ENCODE results near the gene MUC13. TPM values are rescaled to one million over a fixed set of nuclear protein-coding genes. Genes with fewer than 3 reads are reported as not detected.
A peak's percentile ranks its signal among the peaks of the same experiment; 100 is the strongest.

The MUC13 gene
- total RNA-seq, 4 donors from 2014 or later: 37.8 to 700 (median 401) TPM

GRCh38 chr3:124895756-124896155, 38.8 kb downstream of the MUC13 start:
- intact Hi-C loops (cut with DNase I; ENCODE audit: low total_unique reads): no loop called here
- DNase-seq: no peak
- Histone ChIP-seq H3K36me3 (no peaks in the 10 kb centered on the region), H3K4me1 (peaks cover 0 to 5% (median 0%) of the 10 kb centered on the region in 4 donors), H3K27ac (no peak overlapping the region), H3K9me3 (no peaks in the 10 kb centered on the region), H3K4me3 (no peak overlapping the region), H3K27me3 (no peaks in the 10 kb centered on the region)
- in situ Hi-C loops (cut with MboI; ENCODE audit: low pct_ligation_motif_present in 1 of 4, low pct_unique_long_range_greater_than_20kb in 1 of 4, low sequenced_read_pairs in 3 of 4): no loop called here
- no peak for TF ChIP-seq CTCF (IDR thresholded peaks at IDR 0.05)
- TF ChIP-seq POLR2A (IDR thresholded peaks at IDR 0.05): no peak
- no peak for TF ChIP-seq EP300 (IDR thresholded peaks at IDR 0.05; ENCODE audit: low read depth)
- no peak for TF ChIP-seq POLR2AphosphoS5 (IDR thresholded peaks at IDR 0.05)
- WGBS, 2 donors (ENCODE audit: low coverage in 1 of 2): 80 to 89% methylated on average over 1 to 7 of the region's 7 CpGs

- no peaks in the 10 kb centered on the region for H3K36me3 ChIP-seq
- peak overlapping the region in 1 of 4 donors; percentile 5 for H3K27ac ChIP-seq
- intact Hi-C loops (cut with DNase I; ENCODE audit: low total_unique reads): no loop called here
- 73 to 86% methylated on average over 2 of the region's 2 CpGs for WGBS, 2 donors (ENCODE audit: low coverage in 1 of 2)
- DNase-seq: no peak
- in situ Hi-C loops (cut with MboI; ENCODE audit: low pct_ligation_motif_present in 1 of 4, low pct_unique_long_range_greater_than_20kb in 1 of 4, low sequenced_read_pairs in 3 of 4): no loop called here
- H3K4me1 ChIP-seq: no peaks in the 10 kb centered on the region
- H3K4me3 ChIP-seq: no peak overlapping the region
- H3K27me3 ChIP-seq: no peaks in the 10 kb centered on the region
- TF ChIP-seq POLR2A (IDR thresholded peaks at IDR 0.05): no peak
- peak in 1 of 3 donors; percentile 20 for TF ChIP-seq POLR2AphosphoS5 (IDR thresholded peaks at IDR 0.05)
- no peaks in the 10 kb centered on the region for H3K9me3 ChIP-seq
Measured at GRCh38 chr3:124893526-124893925, 41.0 kb downstream of the MUC13 start.

- no peak overlapping the region for H3K27ac ChIP-seq
- H3K4me3 ChIP-seq: no peak overlapping the region
- H3K4me1 ChIP-seq: peaks cover 2 to 14% (median 9%) of the 10 kb centered on the region in 4 donors
- TF ChIP-seq CTCF (IDR thresholded peaks at IDR 0.05) (no peak), POLR2A (IDR thresholded peaks at IDR 0.05) (no peak), POLR2AphosphoS5 (IDR thresholded peaks at IDR 0.05) (no peak), EP300 (IDR thresholded peaks at IDR 0.05; ENCODE audit: low read depth) (no peak)
- H3K27me3 ChIP-seq: no peaks in the 10 kb centered on the region
- H3K36me3 ChIP-seq: no peaks in the 10 kb centered on the region
- DNase-seq: no peak
- in situ Hi-C loops (cut with MboI; ENCODE audit: low pct_ligation_motif_present in 1 of 4, low pct_unique_long_range_greater_than_20kb in 1 of 4, low sequenced_read_pairs in 3 of 4): no loop called here
- no peaks in the 10 kb centered on the region for H3K9me3 ChIP-seq
- 78 to 81% methylated on average over 3 to 5 of the region's 5 CpGs for WGBS, 2 donors (ENCODE audit: low coverage in 1 of 2)
- intact Hi-C loops (cut with DNase I; ENCODE audit: low total_unique reads): no loop called here
Measured at GRCh38 chr3:124890573-124891190, 43.9 kb downstream of the MUC13 start.

GRCh38 chr3:124888482-124889441, 45.8 kb downstream of the MUC13 start:
- in situ Hi-C loops (cut with MboI; ENCODE audit: low pct_ligation_motif_present in 1 of 4, low pct_unique_long_range_greater_than_20kb in 1 of 4, low sequenced_read_pairs in 3 of 4) (no loop called here), intact Hi-C loops (cut with DNase I; ENCODE audit: low total_unique reads) (loop anchor here (5.0 kb wide), 1 partner anchor 116 kb away; no protein-coding TSS in a partner anchor)
- WGBS, 2 donors (ENCODE audit: low coverage in 1 of 2): 66 to 90% methylated on average over 2 to 8 of the region's 8 CpGs
- H3K36me3 ChIP-seq: no peaks in the 10 kb centered on the region
- H3K27ac ChIP-seq: no peak overlapping the region
- DNase-seq: no peak
- H3K9me3 ChIP-seq: no peaks in the 10 kb centered on the region
- TF ChIP-seq EP300 (IDR thresholded peaks at IDR 0.05; ENCODE audit: low read depth) (no peak), POLR2AphosphoS5 (IDR thresholded peaks at IDR 0.05) (no peak), POLR2A (IDR thresholded peaks at IDR 0.05) (no peak), CTCF (IDR thresholded peaks at IDR 0.05) (no peak)
- H3K4me1 ChIP-seq: peaks cover 4 to 28% (median 12%) of the 10 kb centered on the region in 4 donors
- no peaks in the 10 kb centered on the region for H3K27me3 ChIP-seq
- H3K4me3 ChIP-seq: no peak overlapping the region

All from transverse colon (tissue), 4 donors.